Astrocyte (in vitro differentiated cells and primary cell): ENCODE data around the gene DAZAP2. TPM values are rescaled to one million over a fixed set of nuclear protein-coding genes. Genes with fewer than 3 reads are reported as not detected.

Experiments used
- DNase-seq: peaks from one replicate; pipeline ENCODE4 v3.0.0-alpha.2; 2010; ENCODE audit warnings: low read depth
- FAIRE-seq: peaks from 2 replicates; lab custom pipeline; 2011; peaks lifted over from hg19 to GRCh38; lab: Jason Lieb, UNC
- H2AFZ ChIP-seq: 2 replicates; pipeline ENCODE4 v1.6.0; 2012; ENCODE audit warnings: low read depth, low read length, inconsistent platforms
- H3K27ac ChIP-seq: 2 replicates; pipeline ENCODE4 v1.5.1; 2011; ENCODE audit warnings: low read depth, low read length, inconsistent platforms
- H3K27me3 ChIP-seq: 2 replicates; pipeline ENCODE4 v1.6.0; 2011; ENCODE audit warnings: low read length, inconsistent platforms; ENCODE audit not compliant: insufficient read depth
- H3K36me3 ChIP-seq: 2 replicates; pipeline ENCODE4 v1.5.1; 2011; ENCODE audit warnings: low read length, inconsistent platforms; ENCODE audit not compliant: insufficient read depth
- H3K4me1 ChIP-seq: 2 replicates; pipeline ENCODE4 v1.5.1; 2011; ENCODE audit warnings: low read length, inconsistent platforms; ENCODE audit not compliant: insufficient read depth
- H3K4me2 ChIP-seq: 2 replicates; pipeline ENCODE4 v1.6.0; 2012; ENCODE audit warnings: low read length, inconsistent platforms
- H3K4me3 ChIP-seq: 2 replicates; pipeline ENCODE4 v1.5.1; 2011; ENCODE audit warnings: low read depth, mild to moderate bottlenecking, low read length, inconsistent platforms; ENCODE audit not compliant: insufficient read depth
- H3K79me2 ChIP-seq: 2 replicates; pipeline ENCODE4 v1.6.0; 2012; ENCODE audit warnings: mild to moderate bottlenecking, low read length, inconsistent platforms; ENCODE audit not compliant: insufficient read depth
- H3K9ac ChIP-seq: 2 replicates; pipeline ENCODE4 v1.6.0; 2012; ENCODE audit warnings: mild to moderate bottlenecking, low read length, inconsistent platforms
- H3K9me3 ChIP-seq: 2 replicates; pipeline ENCODE4 v1.5.1; 2012; ENCODE audit warnings: low read depth, mild to moderate bottlenecking, low read length, inconsistent platforms; ENCODE audit not compliant: insufficient read depth
- H4K20me1 ChIP-seq: 2 replicates; pipeline ENCODE4 v1.6.0; 2012; ENCODE audit warnings: low read length, inconsistent platforms; ENCODE audit not compliant: insufficient read depth
- H3K27ac Mint-ChIP-seq: one replicate; pipeline ENCODE4 v1.8.0; 2021; ENCODE audit warnings: mild to moderate bottlenecking, mixed read lengths; ENCODE audit not compliant: unreplicated experiment
- H3K27me3 Mint-ChIP-seq: one replicate; pipeline ENCODE4 v1.8.0; 2021; ENCODE audit warnings: low read depth, mixed read lengths; ENCODE audit not compliant: unreplicated experiment
- H3K36me3 Mint-ChIP-seq: one replicate; pipeline ENCODE4 v1.8.0; 2021; ENCODE audit warnings: low read depth, mixed read lengths; ENCODE audit not compliant: unreplicated experiment
- H3K4me1 Mint-ChIP-seq: one replicate; pipeline ENCODE4 v1.8.0; 2021; ENCODE audit warnings: low read depth, mixed read lengths; ENCODE audit not compliant: unreplicated experiment
- H3K4me3 Mint-ChIP-seq: one replicate; pipeline ENCODE4 v1.8.0; 2021; ENCODE audit warnings: mild to moderate bottlenecking, moderate library complexity, mixed read lengths; ENCODE audit not compliant: unreplicated experiment
- H3K9me3 Mint-ChIP-seq: one replicate; pipeline ENCODE4 v1.8.0; 2021; ENCODE audit warnings: mild to moderate bottlenecking, mixed read lengths; ENCODE audit not compliant: unreplicated experiment
- CTCF ChIP-seq: IDR thresholded peaks from 2 replicates; pipeline ENCODE4 v1.5.1; 2011; ENCODE audit warnings: low read depth, mild to moderate bottlenecking, inconsistent platforms, low read length, moderate library complexity; ENCODE audit not compliant: insufficient read depth
- EZH2 ChIP-seq: IDR thresholded peaks from 2 replicates; pipeline ENCODE4 v1.6.1; 2012; ENCODE audit warnings: mild to moderate bottlenecking, low read length, inconsistent platforms; ENCODE audit not compliant: insufficient read depth
- total RNA-seq: library from RNA; stranded (reverse); gene quantifications from 2 replicates; pipeline ENCODE4 v1.2.1, GENCODE V29; 2021

The DAZAP2 gene
- total RNA-seq, 1 donor from 2014 or later = 92.8 TPM

- no peaks in the 10 kb centered on the region for H3K4me1 ChIP-seq
- Mint-ChIP-seq H3K4me3 (no peak overlapping the region), H3K27me3 (no peaks in the 10 kb centered on the region), H3K4me1 (no peaks in the 10 kb centered on the region), H3K27ac (no peak overlapping the region), H3K9me3 (no peaks in the 10 kb centered on the region), H3K36me3 (no peaks in the 10 kb centered on the region)
- FAIRE-seq = no peak
- no peaks in the 10 kb centered on the region for H3K79me2 ChIP-seq
- no peak overlapping the region for H2AFZ ChIP-seq
- no peaks in the 10 kb centered on the region for H3K27me3 ChIP-seq
- TF ChIP-seq CTCF = no peak
- TF ChIP-seq EZH2 = no peak
- H3K4me3 ChIP-seq = no peak overlapping the region
- DNase-seq = peak; percentile 10
- no peaks in the 10 kb centered on the region for H3K36me3 ChIP-seq
- no peak overlapping the region for H3K4me2 ChIP-seq
- H3K9ac ChIP-seq = no peak overlapping the region
- H3K27ac ChIP-seq = no peak overlapping the region
- H4K20me1 ChIP-seq = no peaks in the 10 kb centered on the region
- H3K9me3 ChIP-seq = no peaks in the 10 kb centered on the region
Observed at GRCh38 chr12:51200806-51201205, 37.8 kb upstream of the DAZAP2 start.

GRCh38 chr12:51202718-51203117, 35.9 kb upstream of the DAZAP2 start:
- no peak overlapping the region for H3K27ac ChIP-seq
- H3K4me2 ChIP-seq = no peak overlapping the region
- Mint-ChIP-seq H3K36me3 (no peaks in the 10 kb centered on the region), H3K4me3 (no peak overlapping the region), H3K27me3 (no peaks in the 10 kb centered on the region), H3K4me1 (no peaks in the 10 kb centered on the region), H3K27ac (no peak overlapping the region), H3K9me3 (no peaks in the 10 kb centered on the region)
- no peak for TF ChIP-seq EZH2
- TF ChIP-seq CTCF = no peak
- H3K4me1 ChIP-seq = no peaks in the 10 kb centered on the region
- H2AFZ ChIP-seq = no peak overlapping the region
- H3K79me2 ChIP-seq = no peaks in the 10 kb centered on the region
- H4K20me1 ChIP-seq = no peaks in the 10 kb centered on the region
- FAIRE-seq (peak; percentile 64), DNase-seq (no peak)
- H3K9ac ChIP-seq = no peak overlapping the region
- no peak overlapping the region for H3K4me3 ChIP-seq
- H3K36me3 ChIP-seq = no peaks in the 10 kb centered on the region
- no peaks in the 10 kb centered on the region for H3K27me3 ChIP-seq
- no peaks in the 10 kb centered on the region for H3K9me3 ChIP-seq

GRCh38 chr12:51205350-51205749, 33.3 kb upstream of the DAZAP2 start:
- no peaks in the 10 kb centered on the region for H4K20me1 ChIP-seq

More at GRCh38 chr12:51205350-51205749, 33.3 kb upstream of the DAZAP2 start:
- H3K4me2 ChIP-seq = no peak overlapping the region
- H3K36me3 ChIP-seq = no peaks in the 10 kb centered on the region
- no peak overlapping the region for H3K4me3 ChIP-seq
- FAIRE-seq = no peak
- peaks cover under 1% of the 10 kb centered on the region for H3K36me3 Mint-ChIP-seq
- H2AFZ ChIP-seq = no peak overlapping the region
- H3K4me3 Mint-ChIP-seq = no peak overlapping the region
- TF ChIP-seq EZH2 (no peak), CTCF (no peak)
- H3K9ac ChIP-seq = no peak overlapping the region
- no peaks in the 10 kb centered on the region for H3K27me3 ChIP-seq
- no peaks in the 10 kb centered on the region for H3K79me2 ChIP-seq
- H3K4me1 ChIP-seq = no peaks in the 10 kb centered on the region
- H3K27ac ChIP-seq = no peak overlapping the region
- H3K9me3 ChIP-seq = no peaks in the 10 kb centered on the region
- H3K4me1 Mint-ChIP-seq = no peaks in the 10 kb centered on the region
- no peaks in the 10 kb centered on the region for H3K27me3 Mint-ChIP-seq
- no peak overlapping the region for H3K27ac Mint-ChIP-seq
- no peaks in the 10 kb centered on the region for H3K9me3 Mint-ChIP-seq
- DNase-seq = no peak
